ENCODE data around the gene IMMT.

The IMMT gene

DNA sequence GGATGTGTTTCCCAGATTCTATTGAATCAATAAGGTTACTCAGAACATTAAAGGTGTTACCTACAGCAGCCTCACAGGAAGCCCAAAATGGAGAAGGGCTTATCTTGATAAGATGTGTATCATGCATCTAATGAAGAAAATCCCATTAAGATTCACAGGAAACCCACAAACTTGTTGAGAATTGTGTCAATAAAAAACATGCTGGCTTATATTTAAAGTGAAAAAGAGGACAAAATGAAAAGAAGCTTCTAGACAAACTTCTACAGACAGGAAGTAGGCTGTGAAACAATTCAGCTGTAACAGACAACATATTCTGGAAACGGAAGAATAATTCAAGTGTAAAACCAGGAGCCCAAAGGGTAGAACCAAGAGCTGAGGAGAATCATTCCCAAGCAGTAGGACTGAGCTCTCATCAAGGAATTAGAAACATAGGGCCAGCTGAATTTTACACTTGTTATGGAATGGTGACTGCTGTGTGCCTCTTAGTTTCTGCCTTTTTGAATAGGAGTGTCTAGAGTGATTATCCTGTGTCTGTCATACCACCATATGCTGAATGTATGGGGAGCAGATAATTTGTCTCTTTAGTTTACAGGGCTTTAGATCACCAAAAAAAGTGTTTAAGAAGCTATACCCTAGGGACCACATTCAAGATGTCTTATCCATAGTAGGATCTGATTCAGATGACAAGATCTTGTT, 9.6 kb downstream of the IMMT start:
- Histone ChIP-seq H4K20me1 (peaks cover 51 to 100% (median 86%) of the 10 kb centered on the region in 11 experiments; a peak in 20 of 22 replicates), H3K4me2 (peak overlapping the region; percentile 54 to 95 (median 82)), H3K9me3 (replicated peaks in 1 of 11) (no peaks in the 10 kb centered on the region), H3K36me3 (peaks cover 22 to 42% (median 34%) of the 10 kb centered on the region in 11 experiments; a peak in 21 of 22 replicates), H3K27ac (peak overlapping the region; percentile 47 to 74 (median 68); a peak in 21 of 22 replicates), H3K4me3 (peak overlapping the region in 7 of 10 experiments; percentile 3 to 30 (median 19); a peak in 5 of 20 replicates), H3K4me1 (peaks cover 60 to 88% (median 74%) of the 10 kb centered on the region in 10 experiments), H3K9ac (peak overlapping the region; percentile 53 to 77 (median 64); a peak in 21 of 22 replicates), H3K27me3 (no peaks in the 10 kb centered on the region)
- no peak for TF ChIP-seq Cebpa-rat (IDR thresholded peaks at IDR 0.05)

DNA sequence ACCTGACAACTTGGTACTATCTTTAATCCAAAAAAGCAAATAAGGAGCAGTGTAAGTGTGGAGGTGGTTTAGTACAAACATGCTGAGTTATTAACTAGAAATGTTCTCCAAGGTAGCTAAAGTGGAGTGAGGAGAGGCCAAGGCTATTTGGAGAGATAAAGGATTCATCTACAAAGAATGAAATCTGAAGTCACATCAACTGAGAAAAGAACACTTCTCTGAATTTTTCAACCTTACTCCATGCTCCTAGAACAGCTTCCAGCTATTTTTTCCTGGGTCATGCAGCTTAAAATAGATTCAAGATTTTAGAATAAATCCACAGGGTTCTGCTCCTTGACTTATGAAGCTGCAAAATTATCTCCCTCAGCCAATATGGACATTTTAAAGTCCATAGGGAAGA, 18.7 kb downstream of the IMMT start:
- Histone ChIP-seq H3K36me3 (peaks cover 76 to 99% (median 89%) of the 10 kb centered on the region in 11 experiments), H3K9me3 (replicated peaks in 1 of 11) (no peaks in the 10 kb centered on the region), H3K27me3 (no peaks in the 10 kb centered on the region), H3K9ac (no peak overlapping the region), H4K20me1 (peaks cover 10 to 96% (median 67%) of the 10 kb centered on the region in 11 experiments; a peak in 18 of 22 replicates), H3K4me1 (peaks cover 1 to 21% (median 7%) of the 10 kb centered on the region in 10 experiments; a peak in 15 of 20 replicates), H3K27ac (no peak overlapping the region), H3K4me3 (no peak overlapping the region), H3K4me2 (no peak overlapping the region)
- no peak for TF ChIP-seq Cebpa-rat (IDR thresholded peaks at IDR 0.05)

DNA sequence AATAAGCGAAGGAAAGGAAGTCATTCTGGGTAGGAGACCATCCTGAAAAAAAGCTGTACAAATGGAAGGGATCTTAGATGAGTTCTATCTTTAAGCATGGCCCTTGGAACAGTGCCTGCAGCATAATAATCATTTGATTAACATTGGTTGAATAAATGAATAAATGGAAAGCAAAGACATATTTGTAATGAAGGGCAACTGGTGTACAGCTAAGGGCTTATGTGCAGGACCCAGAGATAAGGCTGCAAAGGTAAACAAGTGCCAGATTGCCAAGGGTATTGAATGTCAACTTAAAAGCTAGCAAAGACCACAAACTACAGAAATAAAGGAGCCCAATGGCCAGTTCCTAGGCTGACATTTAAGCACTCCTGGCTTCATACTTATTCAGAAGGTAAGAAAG, 19.4 kb downstream of the IMMT start:
- no peak overlapping the region for H3K27ac ChIP-seq
- peaks cover 80 to 100% (median 92%) of the 10 kb centered on the region in 11 experiments for H3K36me3 ChIP-seq
- peaks cover 5 to 94% (median 66%) of the 10 kb centered on the region in 11 experiments; a peak in 18 of 22 replicates for H4K20me1 ChIP-seq
- no peak overlapping the region for H3K9ac ChIP-seq
- no peaks in the 10 kb centered on the region for H3K9me3 ChIP-seq (replicated peaks in 1 of 11)
- no peak overlapping the region for H3K4me2 ChIP-seq
- H3K27me3 ChIP-seq = no peaks in the 10 kb centered on the region
- no peak overlapping the region for H3K4me3 ChIP-seq
- H3K4me1 ChIP-seq = peaks cover 0 to 21% (median 7%) of the 10 kb centered on the region in 10 experiments; a peak in 10 of 20 replicates
- TF ChIP-seq Cebpa-rat (IDR thresholded peaks at IDR 0.05) = no peak

DNA sequence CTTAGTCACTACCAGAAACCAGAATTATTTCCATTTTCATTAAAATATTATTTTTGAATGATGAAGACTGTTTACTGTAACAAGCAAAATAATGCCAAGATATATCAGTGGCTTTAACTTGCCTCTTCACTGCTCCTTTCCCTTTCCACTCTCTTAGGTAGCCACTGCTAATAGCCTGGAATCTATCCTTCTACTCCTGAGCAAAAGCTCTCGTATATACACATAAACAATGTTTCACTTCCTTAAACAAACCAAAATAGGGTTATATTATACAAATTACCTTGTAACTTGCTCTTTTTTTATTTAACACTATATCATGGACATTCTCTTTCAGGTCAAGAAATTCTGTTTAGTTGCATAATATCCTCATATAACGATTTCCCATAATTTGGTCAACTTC, 20.8 kb downstream of the IMMT start:
- no peak overlapping the region for H3K9ac ChIP-seq
- no peak for TF ChIP-seq Cebpa-rat (IDR thresholded peaks at IDR 0.05)
- H3K27me3 ChIP-seq = no peaks in the 10 kb centered on the region
- peaks cover 83 to 100% (median 93%) of the 10 kb centered on the region in 11 experiments for H3K36me3 ChIP-seq
- peak overlapping the region in 3 of 11 experiments; percentile 2 to 53 (median 38); a peak in 5 of 22 replicates for H3K4me2 ChIP-seq
- no peak overlapping the region for H3K4me3 ChIP-seq
- H4K20me1 ChIP-seq = peaks cover 5 to 84% (median 66%) of the 10 kb centered on the region in 11 experiments; a peak in 18 of 22 replicates
- H3K4me1 ChIP-seq = peaks cover 0 to 21% (median 7%) of the 10 kb centered on the region in 10 experiments; a peak in 10 of 20 replicates
- H3K27ac ChIP-seq = peak overlapping the region in 1 of 11 experiments; percentile 17; a peak in 1 of 22 replicates
- H3K9me3 ChIP-seq (replicated peaks in 1 of 11) = no peaks in the 10 kb centered on the region

DNA sequence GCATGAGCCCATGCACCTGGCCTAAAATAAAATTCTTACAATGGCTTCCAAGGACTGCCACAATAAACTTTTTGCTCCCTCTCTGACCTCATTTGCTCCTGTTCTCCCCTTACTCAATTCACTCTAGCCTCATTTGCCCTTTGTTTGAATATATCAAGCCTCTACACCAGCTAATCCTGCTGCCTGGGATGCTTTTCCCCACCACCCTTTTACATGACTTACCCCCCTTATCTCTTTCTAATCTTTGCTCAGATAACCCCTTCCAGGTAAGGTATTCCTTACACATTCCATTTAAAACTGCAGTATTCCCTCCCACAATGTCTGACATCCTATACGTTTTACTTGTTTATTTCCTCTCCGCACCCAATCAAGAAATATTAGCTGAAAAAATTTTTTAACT, 22.7 kb downstream of the IMMT start:
- peaks cover 83 to 100% (median 93%) of the 10 kb centered on the region in 11 experiments for H3K36me3 ChIP-seq
- H3K27ac ChIP-seq = no peak overlapping the region
- no peaks in the 10 kb centered on the region for H3K9me3 ChIP-seq (replicated peaks in 1 of 11)
- no peak for TF ChIP-seq Cebpa-rat (IDR thresholded peaks at IDR 0.05)
- no peak overlapping the region for H3K4me2 ChIP-seq
- no peak overlapping the region for H3K9ac ChIP-seq
- H3K4me1 ChIP-seq = peaks cover 0 to 21% (median 7%) of the 10 kb centered on the region in 10 experiments; a peak in 10 of 20 replicates
- H3K27me3 ChIP-seq = no peaks in the 10 kb centered on the region
- peaks cover 5 to 70% (median 64%) of the 10 kb centered on the region in 11 experiments; a peak in 17 of 22 replicates for H4K20me1 ChIP-seq
- no peak overlapping the region for H3K4me3 ChIP-seq

DNA sequence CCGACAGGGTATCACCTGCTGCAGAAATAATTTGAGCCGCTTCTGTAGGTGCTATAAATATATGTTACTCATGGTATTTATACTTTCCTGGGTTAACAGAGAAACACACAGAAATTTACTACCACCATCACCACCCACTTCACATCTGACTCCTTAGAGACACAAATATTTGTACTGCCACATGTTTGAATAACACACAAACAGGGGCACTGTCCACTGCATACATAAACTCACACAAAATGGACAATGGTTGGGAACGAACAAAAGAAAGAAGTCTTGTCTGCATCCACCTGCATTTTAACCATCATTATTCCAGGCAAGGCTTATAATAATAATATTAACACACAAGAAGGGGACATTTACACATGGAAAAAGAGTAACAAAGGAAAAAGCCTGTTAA, 24.0 kb downstream of the IMMT start:
- Histone ChIP-seq H3K4me1 (peaks cover 0 to 21% (median 7%) of the 10 kb centered on the region in 10 experiments; a peak in 10 of 20 replicates), H3K27me3 (no peaks in the 10 kb centered on the region), H3K4me3 (no peak overlapping the region), H3K27ac (no peak overlapping the region), H3K4me2 (no peak overlapping the region), H3K36me3 (peaks cover 82 to 100% (median 91%) of the 10 kb centered on the region in 11 experiments), H3K9me3 (replicated peaks in 1 of 11) (no peaks in the 10 kb centered on the region), H4K20me1 (peaks cover 5 to 67% (median 51%) of the 10 kb centered on the region in 11 experiments; a peak in 17 of 22 replicates), H3K9ac (no peak overlapping the region)
- no peak for TF ChIP-seq Cebpa-rat (IDR thresholded peaks at IDR 0.05)

DNA sequence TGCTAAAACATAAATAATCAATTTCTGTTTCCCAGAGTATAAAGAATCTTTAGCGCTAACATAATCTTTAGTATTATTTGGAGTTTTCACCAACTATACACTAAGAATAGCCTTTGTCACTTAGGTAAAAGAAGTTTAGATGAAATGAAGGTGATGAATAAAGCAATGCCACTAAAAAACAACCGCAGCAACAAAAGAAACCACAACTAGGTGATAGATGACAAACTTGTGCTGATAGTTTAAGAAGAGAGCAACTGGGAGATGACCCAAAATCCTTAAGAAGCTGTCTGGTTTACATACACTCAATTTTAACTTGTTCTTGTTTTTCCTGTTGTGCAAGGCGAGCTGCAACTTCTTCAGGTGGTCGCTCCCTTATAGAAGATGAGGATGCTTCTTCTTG, 24.8 kb downstream of the IMMT start:
- Histone ChIP-seq H3K9me3 (replicated peaks in 1 of 11) (no peaks in the 10 kb centered on the region), H3K4me1 (peaks cover 0 to 14% (median 7%) of the 10 kb centered on the region in 10 experiments; a peak in 10 of 20 replicates), H3K9ac (no peak overlapping the region), H3K27me3 (no peaks in the 10 kb centered on the region), H3K36me3 (peaks cover 82 to 100% (median 90%) of the 10 kb centered on the region in 11 experiments), H3K4me3 (no peak overlapping the region), H4K20me1 (peaks cover 5 to 64% (median 43%) of the 10 kb centered on the region in 11 experiments; a peak in 17 of 22 replicates), H3K27ac (no peak overlapping the region), H3K4me2 (no peak overlapping the region)
- TF ChIP-seq Cebpa-rat (IDR thresholded peaks at IDR 0.05) = no peak

DNA sequence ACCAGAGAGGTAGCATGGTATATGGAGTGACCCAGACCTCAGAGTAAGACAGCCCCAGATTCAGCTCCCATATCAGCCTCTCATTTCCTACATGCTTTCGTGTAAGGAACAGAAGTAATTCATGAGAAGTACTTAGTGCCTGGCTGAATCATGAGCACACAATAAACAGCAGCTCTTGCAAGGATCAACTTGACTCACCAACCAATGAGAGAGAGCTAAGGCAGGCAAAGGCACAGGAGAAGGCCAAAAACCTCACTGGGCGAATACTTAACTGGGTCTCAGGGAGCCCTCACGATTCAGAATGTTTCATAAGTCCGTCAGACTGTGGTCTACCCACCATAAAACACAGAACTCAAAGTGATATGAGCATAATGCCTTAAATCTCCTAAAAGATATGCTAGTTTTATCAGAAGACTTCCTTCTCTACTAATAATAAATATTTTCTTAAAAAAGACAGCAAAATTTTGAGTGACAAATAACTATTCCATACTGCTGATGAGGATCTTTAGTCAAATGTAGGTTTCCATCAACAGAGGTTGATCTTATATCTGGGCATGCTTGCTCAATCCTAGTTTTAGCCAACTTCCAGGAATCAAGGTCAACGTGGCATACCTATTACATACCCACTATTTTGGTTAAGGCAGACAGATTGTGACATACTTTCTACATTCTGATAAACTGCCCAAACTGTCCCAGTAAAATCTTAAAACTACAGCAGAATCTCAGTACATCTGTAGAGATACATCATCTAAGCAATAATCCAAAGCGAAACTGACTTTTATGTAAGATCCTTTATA, 34.9 kb downstream of the IMMT start:
- Histone ChIP-seq H3K9me3 (replicated peaks in 1 of 11) (no peaks in the 10 kb centered on the region), H3K36me3 (peaks cover 97 to 100% (median 100%) of the 10 kb centered on the region in 11 experiments), H4K20me1 (peaks cover 0 to 35% (median 5%) of the 10 kb centered on the region in 11 experiments; a peak in 10 of 22 replicates), H3K9ac (no peak overlapping the region), H3K4me3 (no peak overlapping the region), H3K4me2 (no peak overlapping the region), H3K27me3 (no peaks in the 10 kb centered on the region), H3K27ac (no peak overlapping the region), H3K4me1 (no peaks in the 10 kb centered on the region)
- no peak for TF ChIP-seq Cebpa-rat (IDR thresholded peaks at IDR 0.05)
